Ramos (cell line): ENCODE measurements around the gene SNAI1.
"Not testable (repeated sequence)": the region's sequence is repeated elsewhere in the genome, so short reads cannot be mapped to it uniquely, and the experiment has no call there.

ENCODE experiments used
- in situ Hi-C: fragments of 300-500 bp; cut with MboI; formaldehyde crosslinking; loops from one replicate; pipeline ENCODE4 v1.14.3; 2022; ENCODE audit warnings: low sequenced_read_pairs; ENCODE audit not compliant: unreplicated experiment

Gene SNAI1

GRCh38 chr20:50005471-50005981, 22.7 kb downstream of the SNAI1 start:
- in situ Hi-C loops: no loop called here

- in situ Hi-C loops: no loop called here
Observed at GRCh38 chr20:50007369-50007768, 24.6 kb downstream of the SNAI1 start.

DNA sequence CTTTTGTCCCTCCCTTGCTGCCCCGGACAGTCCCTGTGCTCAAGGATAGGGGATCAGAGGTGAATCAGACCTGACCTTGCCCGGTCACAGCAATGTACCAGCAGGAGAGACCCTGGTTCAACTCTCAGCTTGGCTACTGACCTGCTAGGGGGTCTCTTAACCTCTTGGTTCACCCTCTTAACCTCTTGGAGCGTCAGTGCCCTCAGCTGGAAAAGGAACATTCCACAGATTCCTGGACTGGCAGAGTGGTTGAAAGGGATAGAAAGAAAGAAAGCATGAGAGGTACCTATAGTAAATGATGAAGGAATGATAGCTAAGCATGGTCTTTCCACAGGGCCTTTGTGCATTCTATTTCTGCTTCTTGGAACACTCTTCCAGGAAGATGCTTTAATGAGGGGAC, 25.2 kb downstream of the SNAI1 start:
- in situ Hi-C loops: no loop called here

- in situ Hi-C loops: no loop called here
Observed at GRCh38 chr20:50009521-50010454, 27.0 kb downstream of the SNAI1 start.

- in situ Hi-C loops: not testable (repeated sequence)
Observed at GRCh38 chr20:50011597-50011996, 28.8 kb downstream of the SNAI1 start.

DNA sequence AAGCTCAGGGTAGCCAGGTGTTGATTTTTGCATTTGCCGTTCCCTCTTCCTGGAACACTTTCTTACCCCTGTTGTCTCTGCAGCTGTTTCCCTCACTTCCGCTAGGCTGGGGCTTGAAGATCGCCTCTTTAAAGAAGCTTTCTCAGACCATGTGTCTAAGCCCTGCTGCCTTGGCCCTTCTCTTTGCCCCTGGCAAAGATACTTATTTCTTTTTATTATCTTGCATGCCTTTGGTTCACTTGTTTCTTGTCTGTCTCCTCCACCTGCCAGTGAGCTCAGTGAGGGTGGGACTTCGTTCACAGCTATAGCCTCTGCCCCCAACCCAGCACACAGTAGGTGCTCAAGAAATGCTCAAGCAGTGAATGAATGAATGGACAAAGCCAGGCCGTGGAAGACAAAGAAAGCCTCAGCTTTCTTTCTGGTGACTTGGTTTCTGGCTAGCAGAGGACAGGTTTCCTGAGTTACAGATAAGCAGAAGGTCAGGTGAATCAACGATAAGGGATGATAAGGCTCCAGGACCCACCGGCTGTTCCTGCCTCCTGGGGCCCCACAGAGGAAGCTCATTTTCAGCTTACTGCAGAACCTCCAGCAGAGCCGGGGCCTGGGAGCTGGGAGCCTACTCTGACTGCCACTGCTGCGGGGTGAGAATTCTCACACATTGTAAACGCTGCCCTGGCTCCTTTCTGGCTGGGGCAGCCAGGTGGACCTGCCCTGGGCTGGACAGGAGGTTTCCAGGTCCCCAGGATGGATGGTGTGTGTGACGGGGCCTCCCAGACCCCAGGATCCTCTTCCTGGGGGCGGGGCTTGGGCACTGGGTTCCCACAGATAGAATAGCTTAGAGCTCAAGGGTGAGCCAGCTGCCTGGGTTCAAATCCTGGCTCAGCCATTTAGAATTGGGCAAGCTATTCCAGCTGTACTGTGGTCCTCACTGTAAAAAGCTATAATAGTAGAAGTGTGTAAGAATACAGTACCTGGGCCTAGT, 29.8 kb downstream of the SNAI1 start:
- in situ Hi-C loops: no loop called here

DNA sequence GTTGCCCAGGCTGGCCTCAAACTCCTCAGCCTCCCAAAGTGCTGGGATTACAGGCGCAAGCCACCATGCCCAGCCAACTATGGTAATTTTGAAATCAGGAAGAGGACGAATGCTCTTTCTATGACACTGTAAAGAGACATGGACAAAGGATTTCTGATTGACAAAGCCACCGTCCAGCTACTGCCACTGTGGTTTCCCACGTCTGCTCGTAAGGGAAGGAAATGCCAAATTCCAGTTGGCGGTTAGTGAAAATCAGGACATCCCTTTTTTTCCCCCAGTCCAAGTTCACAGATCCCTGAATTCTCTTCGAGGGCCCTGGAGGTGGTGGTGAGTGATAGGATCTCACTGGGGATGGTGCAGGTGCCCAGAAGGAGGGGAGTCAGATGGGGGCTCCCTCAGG, 31.2 kb downstream of the SNAI1 start:
- in situ Hi-C loops: no loop called here

- in situ Hi-C loops: no loop called here
Observed at GRCh38 chr20:50014570-50015562, 32.1 kb downstream of the SNAI1 start.

DNA sequence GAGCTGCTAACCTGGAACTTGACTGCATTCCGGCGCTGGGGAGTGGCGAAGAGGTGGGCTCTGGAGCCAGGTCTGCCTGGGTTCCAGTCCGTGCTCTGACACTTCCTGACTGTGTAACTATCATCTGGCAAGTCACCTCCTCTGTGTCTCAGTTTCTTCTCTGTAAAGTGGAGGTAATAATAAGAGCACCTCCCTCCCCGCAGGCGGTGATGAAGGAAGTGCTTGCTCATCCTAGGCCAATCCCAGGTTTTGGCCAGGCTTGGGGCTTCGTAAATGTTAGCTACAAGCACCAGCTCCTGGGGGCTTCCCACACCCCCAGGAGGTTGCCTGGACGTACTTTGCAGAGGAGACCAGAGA, 32.8 kb downstream of the SNAI1 start:
- in situ Hi-C loops: no loop called here

- in situ Hi-C loops: no loop called here
Observed at GRCh38 chr20:50015993-50016770, 33.4 kb downstream of the SNAI1 start.

- in situ Hi-C loops: no loop called here
Observed at GRCh38 chr20:50017160-50017559, 34.4 kb downstream of the SNAI1 start.

DNA sequence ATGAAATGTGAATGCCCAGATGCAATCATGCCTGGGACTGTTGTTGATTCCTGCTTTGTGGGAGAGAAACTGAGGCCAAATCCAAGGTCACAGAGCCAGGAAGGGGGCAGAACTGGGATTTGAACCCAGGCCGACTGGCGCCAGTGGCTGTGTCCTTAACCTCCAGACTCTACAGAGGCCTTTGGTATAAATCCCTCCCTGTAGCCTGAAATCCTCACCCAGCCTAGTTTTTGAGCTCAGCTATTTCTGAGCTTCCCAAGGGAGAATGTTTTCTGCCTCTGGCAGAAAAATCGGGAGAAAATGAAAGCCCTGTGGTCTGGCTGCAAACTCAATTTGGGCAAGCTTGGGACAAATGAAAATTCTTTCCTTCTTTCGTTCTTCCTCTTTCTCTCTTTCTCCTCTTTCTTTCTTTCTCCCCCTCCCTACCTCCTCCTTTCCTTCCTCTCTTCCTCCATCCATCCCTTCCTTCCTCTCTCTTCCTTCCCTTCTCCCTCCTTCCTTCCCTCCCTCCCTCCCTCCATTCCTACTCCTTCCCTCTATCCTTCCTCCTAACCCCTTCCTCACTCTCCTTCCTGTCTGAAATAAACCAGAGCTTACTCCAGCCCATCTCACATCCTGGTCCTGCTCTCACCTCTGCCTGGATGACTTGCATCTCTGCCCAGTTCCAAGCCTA, 34.9 kb downstream of the SNAI1 start:
- in situ Hi-C loops: no loop called here

DNA sequence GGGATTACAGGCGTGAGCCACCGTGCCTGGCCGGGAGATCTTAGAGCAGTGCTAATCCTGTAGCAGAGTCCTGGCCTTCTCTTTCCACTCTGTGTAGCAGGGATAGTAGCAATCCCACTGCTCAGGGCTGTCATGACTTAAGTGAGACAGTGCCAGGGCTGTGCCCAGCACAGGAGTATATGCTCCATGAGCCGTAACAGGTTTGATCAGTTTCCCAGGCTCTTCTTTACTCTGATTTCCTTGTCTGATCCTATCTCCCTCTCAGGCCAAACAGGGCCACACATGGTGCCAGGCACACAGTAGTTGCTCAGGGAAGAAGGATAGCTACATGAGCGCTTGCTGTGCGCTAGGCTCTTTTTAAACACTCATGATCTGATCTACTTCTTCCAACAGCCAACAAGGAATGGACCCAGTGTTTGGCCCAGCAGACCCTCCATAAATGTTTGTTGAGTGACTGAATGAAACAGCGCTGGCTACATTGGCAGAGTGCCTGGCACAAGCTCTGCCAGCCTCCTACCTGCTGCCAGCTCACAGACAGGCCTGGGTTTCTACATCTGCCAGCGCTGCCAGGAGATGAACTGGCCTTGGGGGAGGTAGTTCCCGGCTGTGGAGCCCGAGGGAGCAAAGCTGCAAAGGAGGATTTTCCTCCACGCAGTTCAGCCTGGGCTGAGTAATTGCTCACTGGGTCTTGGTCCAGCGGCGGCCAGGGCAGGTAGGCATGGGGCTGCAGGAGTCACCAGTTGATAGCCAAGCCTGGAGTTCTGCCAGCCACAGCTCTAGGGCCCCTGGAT, 36.9 kb downstream of the SNAI1 start:
- in situ Hi-C loops: no loop called here

DNA sequence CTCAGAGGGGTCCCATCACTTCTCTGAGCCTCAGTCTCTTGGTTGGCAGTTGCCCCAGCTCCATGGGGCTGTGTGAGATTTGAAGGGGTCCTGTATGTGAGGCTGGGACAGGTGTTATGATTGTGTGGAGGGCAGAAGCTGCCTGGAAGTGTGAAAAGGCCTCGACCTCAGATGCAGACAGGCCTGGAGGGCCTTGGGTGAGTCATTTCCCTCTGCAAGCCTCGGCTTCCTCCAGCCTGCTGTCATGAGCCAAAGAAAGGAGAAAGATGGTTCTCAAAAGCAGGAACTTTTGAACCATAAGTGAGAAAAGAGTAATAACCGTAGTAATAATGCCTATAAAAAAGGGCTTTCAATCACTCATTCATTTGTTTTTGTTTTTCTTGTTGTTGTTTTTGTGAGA, 37.5 kb downstream of the SNAI1 start:
- in situ Hi-C loops: no loop called here

- in situ Hi-C loops: no loop called here
Observed at GRCh38 chr20:50022676-50023075, 39.9 kb downstream of the SNAI1 start.

GRCh38 chr20:50023116-50023805, 40.5 kb downstream of the SNAI1 start:
- in situ Hi-C loops: no loop called here
